GM23338 (cell line): ENCODE results near the gene DRD4. TPM values are rescaled to one million over a fixed set of nuclear protein-coding genes. Genes with fewer than 3 reads are reported as not detected.

Experiments
- ATAC-seq: fragments of 200-7000 bp; cut with Tn5 transposase; 3 replicates; pipeline ENCODE4 v1.9.1; 2020
- DNase-seq: peaks from one replicate; pipeline ENCODE4 v3.0.0-alpha.2; 2015; ENCODE audit warnings: low spot score
- H2AFZ ChIP-seq: fragments of 200-600 bp; sonication (generic); 2 replicates; pipeline ENCODE4 v1.8.0; 2016; ENCODE audit warnings: antibody characterized with exemption, mild to moderate bottlenecking, moderate library complexity
- H3F3A ChIP-seq: fragments of 200-600 bp; sonication (generic); replicated peaks from 2 replicates; pipeline ENCODE4 v1.8.0; 2017; ENCODE audit warnings: antibody characterized with exemption, mixed run types, low read depth
- H3K27ac ChIP-seq: fragments of 200-600 bp; sonication (generic); 2 replicates; pipeline ENCODE4 v1.6.1; 2016; ENCODE audit warnings: low read depth
- H3K27me3 ChIP-seq: fragments of 200-600 bp; sonication (generic); 2 replicates; pipeline ENCODE4 v1.8.0; 2016; ENCODE audit warnings: mild to moderate bottlenecking, mixed run types, moderate library complexity; ENCODE audit not compliant: insufficient read depth
- H3K36me3 ChIP-seq: fragments of 200-600 bp; sonication (generic); 2 replicates; pipeline ENCODE4 v1.8.0; 2016; ENCODE audit warnings: mild to moderate bottlenecking; ENCODE audit not compliant: insufficient read depth
- H3K4me1 ChIP-seq: fragments of 200-600 bp; sonication (generic); 2 replicates; pipeline ENCODE4 v1.8.0; 2016; ENCODE audit warnings: mild to moderate bottlenecking, moderate library complexity; ENCODE audit not compliant: insufficient read depth
- H3K4me2 ChIP-seq: fragments of 200-600 bp; sonication (generic); 2 replicates; pipeline ENCODE4 v1.7.1; 2017; ENCODE audit warnings: mixed run types
- H3K4me3 ChIP-seq: fragments of 200-600 bp; sonication (generic); 2 replicates; pipeline ENCODE4 v1.6.1; 2016; ENCODE audit warnings: mixed run types
- H3K79me2 ChIP-seq: fragments of 200-600 bp; sonication (generic); replicated peaks from 2 replicates; pipeline ENCODE4 v1.8.0; 2017; ENCODE audit warnings: mild to moderate bottlenecking; ENCODE audit not compliant: insufficient read depth
- H3K9me2 ChIP-seq: fragments of 200-600 bp; sonication (generic); 2 replicates; pipeline ENCODE4 v1.8.0; 2017; ENCODE audit not compliant: insufficient read depth
- H4K20me1 ChIP-seq: fragments of 200-600 bp; sonication (generic); replicated peaks from 2 replicates; pipeline ENCODE4 v1.8.0; 2017; ENCODE audit warnings: mild to moderate bottlenecking; ENCODE audit not compliant: insufficient read depth
- H3K27ac Mint-ChIP-seq: 2 replicates; pipeline ENCODE4 v1.8.0; 2020; ENCODE audit warnings: inconsistent platforms, mild to moderate bottlenecking, moderate library complexity, mixed read lengths
- H3K27me3 Mint-ChIP-seq: 3 replicates; pipeline ENCODE4 v1.8.0; 2022; ENCODE audit warnings: low read depth, mild to moderate bottlenecking, moderate library complexity, mixed read lengths, inconsistent platforms; ENCODE audit not compliant: insufficient read depth, poor library complexity
- H3K36me3 Mint-ChIP-seq: 3 replicates; pipeline ENCODE4 v1.8.0; 2021; ENCODE audit warnings: low read depth, mild to moderate bottlenecking, inconsistent platforms, moderate library complexity, mixed read lengths
- H3K4me1 Mint-ChIP-seq: 3 replicates; pipeline ENCODE4 v1.8.0; 2020; ENCODE audit warnings: mild to moderate bottlenecking, inconsistent platforms, mixed read lengths
- H3K4me3 Mint-ChIP-seq: 3 replicates; pipeline ENCODE4 v1.8.0; 2021; ENCODE audit warnings: moderate library complexity, mild to moderate bottlenecking, inconsistent platforms, mixed read lengths
- H3K9me3 Mint-ChIP-seq: 3 replicates; pipeline ENCODE4 v1.8.0; 2020; ENCODE audit warnings: moderate library complexity, mild to moderate bottlenecking, inconsistent platforms, mixed read lengths
- CREB1 ChIP-seq: fragments of 250-450 bp; sonication (Bioruptor Pico); IDR thresholded peaks from 2 replicates; pipeline ENCODE4 v1.5.0; 2020; ENCODE audit warnings: low read depth, mild to moderate bottlenecking, moderate library complexity
- CTCF ChIP-seq, 2 experiments: fragments of 200-600 bp in 1 of 2; sonication (generic) in 1 of 2; conservative IDR thresholded peaks; 2 replicates each; pipeline versions ENCODE4 v1.5.1 to v1.6.1; 2016 to 2017; ENCODE audit warnings: antibody characterized with exemption in 2 of 2, low read depth in 2 of 2, mild to moderate bottlenecking in 2 of 2, moderate library complexity in 1 of 2
- ETS1 ChIP-seq: IDR thresholded peaks from 2 replicates; pipeline ENCODE4 v1.6.1; 2016; ENCODE audit warnings: antibody characterized with exemption
- EZH2 ChIP-seq: fragments of 200-600 bp; sonication (generic); IDR thresholded peaks from one replicate; pipeline ENCODE4 v1.8.0; 2017; ENCODE audit warnings: antibody characterized with exemption, mild to moderate bottlenecking, low read depth; ENCODE audit not compliant: unreplicated experiment
- JUNB ChIP-seq: IDR thresholded peaks from one replicate; pipeline ENCODE4 v1.6.1; 2016; ENCODE audit warnings: antibody characterized with exemption; ENCODE audit not compliant: unreplicated experiment
- NANOG ChIP-seq: IDR thresholded peaks from 2 replicates; pipeline ENCODE4 v1.6.1; 2016; ENCODE audit warnings: antibody characterized with exemption, borderline replicate concordance
- REST ChIP-seq: IDR thresholded peaks from one replicate; pipeline ENCODE4 v1.6.1; 2018; ENCODE audit warnings: antibody characterized with exemption; ENCODE audit not compliant: unreplicated experiment
- ZNF331 ChIP-seq: fragments of 250-450 bp; sonication (Bioruptor Pico); IDR thresholded peaks from 2 replicates; pipeline ENCODE4 v1.5.0; 2020; ENCODE audit warnings: low read depth, mild to moderate bottlenecking, moderate library complexity
- ZNF462 ChIP-seq: fragments of 250-450 bp; sonication (Bioruptor Pico); IDR thresholded peaks from 2 replicates; pipeline ENCODE4 v1.5.0; 2020; ENCODE audit warnings: mild to moderate bottlenecking, moderate library complexity
- polyA plus RNA-seq: library from polyadenylated mRNA; unstranded; fragments of >200 nt; fragmentation: Nextera tagmentation; extraction: Ambion mirVana; gene quantifications from 2 replicates; pipeline ENCODE4 v1.2.1, GENCODE V29; 2016
- total RNA-seq: library from RNA; depleted of rRNA; stranded (reverse); fragments of >200 nt; shearing (Covaris generic); gene quantifications from 2 replicates; pipeline ENCODE4 v1.2.3, GENCODE V29; 2014

The DRD4 gene
- total and polyA plus RNA-seq, 2 experiments from 2014 or later = 1.0 to 1.8 TPM

- H3K27me3 ChIP-seq = no peaks in the 10 kb centered on the region
- H3K36me3 ChIP-seq = peaks cover 23% of the 10 kb centered on the region
- no peak overlapping the region for H3K4me2 ChIP-seq
- Mint-ChIP-seq H3K27me3 (peaks cover 13% of the 10 kb centered on the region), H3K36me3 (peaks cover 76% of the 10 kb centered on the region), H3K4me3 (no peak overlapping the region), H3K4me1 (no peaks in the 10 kb centered on the region), H3K27ac (no peak overlapping the region), H3K9me3 (no peaks in the 10 kb centered on the region; the same call in 1 of the 3 replicates)
- no peak overlapping the region for H3K27ac ChIP-seq
- H4K20me1 ChIP-seq = peaks cover 19% of the 10 kb centered on the region; the same call in 1 of the 2 replicates
- H3F3A ChIP-seq = peaks cover 15% of the 10 kb centered on the region
- no peaks in the 10 kb centered on the region for H3K4me1 ChIP-seq
- TF ChIP-seq JUNB (no peak), CTCF (conservative IDR thresholded peaks at IDR 0.05; ENCODE audit: low read depth in 2 of 2) (no peak), ZNF331 (CRISPR knock-in tag) (no peak), ZNF462 (no peak), EZH2 (no peak), REST (no peak), NANOG (no peak), ETS1 (no peak), CREB1 (CRISPR knock-in tag) (no peak)
- no peaks in the 10 kb centered on the region for H3K9me2 ChIP-seq
- peaks cover 5% of the 10 kb centered on the region; the same call in 1 of the 2 replicates for H3K79me2 ChIP-seq
- no peak for ATAC-seq
- no peak overlapping the region for H2AFZ ChIP-seq
- H3K4me3 ChIP-seq = no peak overlapping the region
- DNase-seq = no peak
Observed at GRCh38 chr11:595400-595799, 41.7 kb upstream of the DRD4 start.
